OCI-LY1 (cell line): Measurements from ENCODE around the gene FAM167B.

Experiments used
- H2AFZ ChIP-seq: fragments of 200-600 bp; sonication (generic), shearing (Covaris generic); 2 replicates; pipeline ENCODE4 v1.6.0; 2014; ENCODE audit warnings: antibody characterized with exemption, mild to moderate bottlenecking, low read length
- H3F3A ChIP-seq: fragments of 200-600 bp; sonication (generic), shearing (Covaris generic); 2 replicates; pipeline ENCODE4 v1.6.0; 2014; ENCODE audit warnings: mild to moderate bottlenecking, antibody characterized with exemption, low read length, moderate library complexity; ENCODE audit not compliant: insufficient read depth
- H3K27ac ChIP-seq: fragments of 200-600 bp; sonication (generic); 2 replicates; pipeline ENCODE4 v1.5.1; 2014; ENCODE audit warnings: low read length, mixed run types, mild to moderate bottlenecking, low read depth; ENCODE audit not compliant: poor library complexity, severe bottlenecking
- H3K27me3 ChIP-seq: fragments of 200-600 bp; sonication (generic); 2 replicates; pipeline ENCODE4 v1.6.0; 2014; ENCODE audit warnings: antibody characterized with exemption, mild to moderate bottlenecking, low read length, moderate library complexity; ENCODE audit not compliant: insufficient read depth
- H3K36me3 ChIP-seq: fragments of 200-600 bp; sonication (generic); 2 replicates; pipeline ENCODE4 v1.6.1; 2014; ENCODE audit warnings: mild to moderate bottlenecking, antibody characterized with exemption, low read length, moderate library complexity, mixed read lengths; ENCODE audit not compliant: insufficient read depth
- H3K4me1 ChIP-seq: fragments of 200-600 bp; sonication (generic); 2 replicates; pipeline ENCODE4 v1.5.1; 2014; ENCODE audit warnings: mild to moderate bottlenecking, low read length, moderate library complexity; ENCODE audit not compliant: insufficient read depth, severe bottlenecking
- H3K4me2 ChIP-seq: fragments of 200-600 bp; sonication (generic), shearing (Covaris generic); 2 replicates; pipeline ENCODE4 v1.6.1; 2014; ENCODE audit warnings: low read length
- H3K4me3 ChIP-seq: fragments of 200-600 bp; sonication (generic); 2 replicates; pipeline ENCODE4 v1.5.1; 2014; ENCODE audit warnings: low read length, low read depth, mild to moderate bottlenecking, mixed read lengths; ENCODE audit not compliant: poor library complexity, severe bottlenecking
- H3K79me2 ChIP-seq: fragments of 200-600 bp; shearing (Covaris generic); 2 replicates; pipeline ENCODE4 v1.6.1; 2016; ENCODE audit warnings: mixed run types, low read length, mixed read lengths; ENCODE audit not compliant: insufficient read depth
- H3K9ac ChIP-seq: fragments of 200-600 bp; sonication (generic), shearing (Covaris generic); 2 replicates; pipeline ENCODE4 v1.6.1; 2014; ENCODE audit warnings: mild to moderate bottlenecking, low read length, mixed read lengths
- H3K9me2 ChIP-seq: fragments of 200-600 bp; sonication (generic), shearing (Covaris generic); 2 replicates; pipeline ENCODE4 v1.6.1; 2014; ENCODE audit warnings: low read depth, mild to moderate bottlenecking, low read length, mixed read lengths
- H3K9me3 ChIP-seq: fragments of 200-600 bp; shearing (Covaris generic); 2 replicates; pipeline ENCODE4 v1.6.1; 2014; ENCODE audit warnings: low read length, mixed read lengths
- H4K20me1 ChIP-seq: fragments of 200-600 bp; sonication (generic), shearing (Covaris generic); 2 replicates; pipeline ENCODE4 v1.6.0; 2016; ENCODE audit warnings: mild to moderate bottlenecking, low read length; ENCODE audit not compliant: insufficient read depth
- EZH2 ChIP-seq: fragments of 200-600 bp; sonication (generic), shearing (Covaris generic); IDR thresholded peaks from 2 replicates; pipeline ENCODE4 v1.8.0; 2017; ENCODE audit warnings: borderline replicate concordance, mixed run types, mild to moderate bottlenecking, antibody characterized with exemption, low read length, moderate library complexity, mixed read lengths
- TF ChIP-seq, protein P1 (sequence below): fragments of 200-600 bp; sonication (generic), shearing (Covaris generic); IDR thresholded peaks from 2 replicates; pipeline ENCODE4 v1.5.1; 2017; ENCODE audit warnings: mild to moderate bottlenecking, antibody characterized with exemption, low read length, moderate library complexity, mixed read lengths

FAM167B gene

DNA sequence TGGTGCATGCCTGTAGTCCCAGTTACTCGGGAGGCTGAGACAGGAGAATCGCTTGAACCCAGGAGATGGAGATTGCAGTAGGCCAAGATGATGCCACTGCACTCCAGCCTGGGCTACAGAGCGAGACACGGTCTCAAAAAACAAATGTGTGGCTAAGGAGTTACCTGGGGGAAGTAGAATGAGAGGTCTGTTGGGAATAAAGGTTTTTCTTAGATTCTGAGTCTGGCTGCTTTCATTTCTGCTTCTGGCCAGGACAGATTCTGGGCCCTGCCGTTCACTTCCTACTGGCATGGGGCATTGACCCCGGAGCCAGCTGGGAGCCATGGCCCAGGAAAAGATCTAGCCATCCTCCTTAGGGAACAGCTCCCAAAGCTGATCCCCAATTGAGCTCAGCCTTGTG is 38.6 kb upstream of the FAM167B start:
- Histone ChIP-seq H4K20me1 (no peaks in the 10 kb centered on the region), H3K27ac (no peak overlapping the region), H3K9me2 (no peaks in the 10 kb centered on the region), H2AFZ (no peak overlapping the region), H3K36me3 (peaks cover 19% of the 10 kb centered on the region), H3K79me2 (no peaks in the 10 kb centered on the region), H3K27me3 (no peaks in the 10 kb centered on the region), H3K9ac (no peak overlapping the region), H3K4me1 (peaks cover 15% of the 10 kb centered on the region), H3K4me3 (no peak overlapping the region), H3F3A (no peaks in the 10 kb centered on the region), H3K4me2 (no peak overlapping the region), H3K9me3 (no peaks in the 10 kb centered on the region)
- TF ChIP-seq EZH2: no peak
- TF ChIP-seq, protein P1, sequence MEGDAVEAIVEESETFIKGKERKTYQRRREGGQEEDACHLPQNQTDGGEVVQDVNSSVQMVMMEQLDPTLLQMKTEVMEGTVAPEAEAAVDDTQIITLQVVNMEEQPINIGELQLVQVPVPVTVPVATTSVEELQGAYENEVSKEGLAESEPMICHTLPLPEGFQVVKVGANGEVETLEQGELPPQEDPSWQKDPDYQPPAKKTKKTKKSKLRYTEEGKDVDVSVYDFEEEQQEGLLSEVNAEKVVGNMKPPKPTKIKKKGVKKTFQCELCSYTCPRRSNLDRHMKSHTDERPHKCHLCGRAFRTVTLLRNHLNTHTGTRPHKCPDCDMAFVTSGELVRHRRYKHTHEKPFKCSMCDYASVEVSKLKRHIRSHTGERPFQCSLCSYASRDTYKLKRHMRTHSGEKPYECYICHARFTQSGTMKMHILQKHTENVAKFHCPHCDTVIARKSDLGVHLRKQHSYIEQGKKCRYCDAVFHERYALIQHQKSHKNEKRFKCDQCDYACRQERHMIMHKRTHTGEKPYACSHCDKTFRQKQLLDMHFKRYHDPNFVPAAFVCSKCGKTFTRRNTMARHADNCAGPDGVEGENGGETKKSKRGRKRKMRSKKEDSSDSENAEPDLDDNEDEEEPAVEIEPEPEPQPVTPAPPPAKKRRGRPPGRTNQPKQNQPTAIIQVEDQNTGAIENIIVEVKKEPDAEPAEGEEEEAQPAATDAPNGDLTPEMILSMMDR: no peak

DNA sequence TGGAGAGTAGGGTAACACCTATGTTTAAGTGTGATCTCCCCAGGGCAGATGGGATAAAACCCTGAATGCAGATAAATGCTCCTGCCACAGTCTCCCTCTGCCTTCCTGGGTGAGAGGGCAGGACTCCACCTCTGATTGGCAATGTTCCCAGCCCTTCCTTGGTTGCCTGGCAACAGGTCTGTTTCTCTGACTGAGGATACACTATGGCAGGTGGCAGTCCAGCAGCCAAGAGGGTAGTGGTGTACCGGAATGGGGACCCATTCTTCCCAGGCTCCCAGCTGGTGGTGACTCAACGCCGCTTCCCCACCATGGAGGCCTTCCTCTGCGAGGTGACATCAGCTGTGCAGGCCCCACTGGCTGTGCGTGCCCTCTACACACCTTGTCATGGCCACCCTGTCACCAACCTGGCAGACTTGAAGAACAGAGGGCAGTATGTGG is 38.1 kb upstream of the FAM167B start, which contains the start of gene DCDC2B:
DCDC2B (plus strand) TSS at position 199 of the 438 bp plus-strand sequence; CDS start at position 204, 5 bp downstream.
- peaks cover 15% of the 10 kb centered on the region for H3K4me1 ChIP-seq
- H3K36me3 ChIP-seq: peaks cover 19% of the 10 kb centered on the region
- no peak within 1 kb of the TSS for H3K4me2 ChIP-seq
- H3K9ac ChIP-seq: no peak within 1 kb of the TSS
- no peaks in the 10 kb centered on the region for H3K79me2 ChIP-seq
- no peak for TF ChIP-seq EZH2
- TF ChIP-seq, protein P1: no peak
- no peak within 1 kb of the TSS for H2AFZ ChIP-seq
- H3F3A ChIP-seq: no peaks in the 10 kb centered on the region
- no peak within 1 kb of the TSS for H3K4me3 ChIP-seq
- no peaks in the 10 kb centered on the region for H3K27me3 ChIP-seq
- no peak within 1 kb of the TSS for H3K27ac ChIP-seq
- no peaks in the 10 kb centered on the region for H4K20me1 ChIP-seq
- H3K9me2 ChIP-seq: no peaks in the 10 kb centered on the region
- no peaks in the 10 kb centered on the region for H3K9me3 ChIP-seq

DNA sequence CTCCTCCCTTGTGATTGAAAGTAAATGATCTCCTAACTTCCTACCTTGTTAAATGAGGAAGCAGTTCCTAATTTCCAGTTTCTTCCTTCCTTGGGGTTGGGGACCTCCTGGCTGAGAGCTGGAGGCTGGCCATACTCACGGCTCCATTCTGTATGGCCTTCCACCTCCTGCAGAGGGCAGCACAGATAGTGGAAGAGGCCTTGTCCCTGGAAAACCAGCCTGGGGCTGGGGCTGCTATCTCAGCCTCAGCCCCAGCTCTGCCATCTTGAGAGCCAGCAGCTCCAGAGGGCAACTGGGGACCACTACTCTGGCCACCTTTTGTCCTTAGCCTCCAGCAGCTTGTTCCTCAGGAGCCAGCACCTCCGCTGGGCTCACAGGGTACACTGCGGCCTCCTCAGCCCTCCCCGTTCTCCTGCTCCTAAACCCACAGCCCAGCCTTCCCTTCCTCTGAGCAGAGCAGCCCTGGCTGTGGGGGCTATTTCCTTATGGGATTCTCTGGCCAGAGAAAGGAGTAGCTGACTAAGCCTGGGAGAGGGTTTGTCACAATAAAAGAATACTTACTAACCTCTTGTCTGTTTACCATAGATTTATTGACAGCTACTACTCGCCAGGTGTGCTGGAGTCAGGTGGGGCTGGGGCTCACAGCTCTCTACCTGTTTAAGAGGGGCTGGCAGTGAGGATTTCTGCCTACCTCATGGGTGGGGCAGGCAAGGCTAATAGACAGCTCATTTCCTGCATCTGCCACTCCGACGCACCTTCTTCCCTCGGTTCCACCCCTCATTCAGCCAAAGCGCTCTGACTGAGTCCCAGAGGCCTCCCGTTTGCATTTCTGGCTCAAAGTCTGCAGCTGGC is 31.2 kb upstream of the FAM167B start:
- Histone ChIP-seq H3K9me3 (no peaks in the 10 kb centered on the region), H3K27me3 (no peaks in the 10 kb centered on the region), H4K20me1 (no peaks in the 10 kb centered on the region), H3K27ac (no peak overlapping the region), H3K36me3 (peaks cover 20% of the 10 kb centered on the region; the same call in 1 of the 2 replicates), H3K4me2 (no peak overlapping the region), H3K9ac (no peak overlapping the region), H3F3A (no peaks in the 10 kb centered on the region), H2AFZ (no peak overlapping the region), H3K79me2 (no peaks in the 10 kb centered on the region), H3K4me3 (no peak overlapping the region), H3K9me2 (no peaks in the 10 kb centered on the region), H3K4me1 (peaks cover 8% of the 10 kb centered on the region)
- TF ChIP-seq, protein P1: peak; percentile 92
- no peak for TF ChIP-seq EZH2
